Transverse colon (tissue), 4 donors: ENCODE data around the gene MPV17L.

Experiments
- EP300 ChIP-seq: sonication (generic); formaldehyde crosslinking; IDR thresholded peaks from one replicate; pipeline ENCODE4 v1.6.1; 2017; ENCODE audit warnings: antibody characterized with exemption, low read depth
- POLR2A ChIP-seq: fragments of 450-650 bp; IDR thresholded peaks from one replicate; pipeline ENCODE4 v1.6.1; 2016; ENCODE audit warnings: antibody characterized with exemption, mild to moderate bottlenecking, moderate library complexity
- POLR2AphosphoS5 ChIP-seq, 3 donors: sonication (generic); formaldehyde crosslinking; IDR thresholded peaks; one replicate each; pipeline ENCODE4 v1.6.1; 2016; ENCODE audit warnings: antibody characterized with exemption in 3 of 3
- TF ChIP-seq, protein P1 (sequence below), 5 experiments: fragments of 200-600 bp in 3 of 5; fragments of 450-650 bp in 2 of 5; sonication (generic) in 3 of 5; IDR thresholded peaks; 1 replicate in 2 of 5; 2 replicates in 3 of 5; pipeline ENCODE4 v1.5.1; 2016 to 2017; ENCODE audit warnings: antibody characterized with exemption in 5 of 5, inconsistent platforms in 3 of 5, mild to moderate bottlenecking in 2 of 5, moderate library complexity in 1 of 5

DNA sequence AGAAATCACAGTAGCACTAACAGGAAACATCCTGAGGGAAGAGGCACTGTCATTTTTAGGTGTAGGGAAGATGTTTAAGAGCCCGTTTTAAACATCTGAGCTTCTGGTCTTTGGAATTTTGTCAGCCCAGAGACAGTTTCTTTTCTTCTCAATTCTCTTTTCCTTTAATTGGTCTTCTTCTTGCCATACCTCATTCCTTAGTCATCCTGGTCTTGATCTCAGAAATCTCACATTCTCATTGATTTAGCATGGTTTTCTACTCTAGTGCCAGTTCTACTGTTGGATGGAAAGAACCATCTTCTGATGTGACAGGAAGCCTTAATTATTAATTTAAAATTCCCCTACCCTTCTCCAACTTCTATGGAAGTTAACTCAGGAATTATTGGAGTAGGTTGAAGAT lies 64.2 kb downstream of the MPV17L start:
- TF ChIP-seq, protein P1, sequence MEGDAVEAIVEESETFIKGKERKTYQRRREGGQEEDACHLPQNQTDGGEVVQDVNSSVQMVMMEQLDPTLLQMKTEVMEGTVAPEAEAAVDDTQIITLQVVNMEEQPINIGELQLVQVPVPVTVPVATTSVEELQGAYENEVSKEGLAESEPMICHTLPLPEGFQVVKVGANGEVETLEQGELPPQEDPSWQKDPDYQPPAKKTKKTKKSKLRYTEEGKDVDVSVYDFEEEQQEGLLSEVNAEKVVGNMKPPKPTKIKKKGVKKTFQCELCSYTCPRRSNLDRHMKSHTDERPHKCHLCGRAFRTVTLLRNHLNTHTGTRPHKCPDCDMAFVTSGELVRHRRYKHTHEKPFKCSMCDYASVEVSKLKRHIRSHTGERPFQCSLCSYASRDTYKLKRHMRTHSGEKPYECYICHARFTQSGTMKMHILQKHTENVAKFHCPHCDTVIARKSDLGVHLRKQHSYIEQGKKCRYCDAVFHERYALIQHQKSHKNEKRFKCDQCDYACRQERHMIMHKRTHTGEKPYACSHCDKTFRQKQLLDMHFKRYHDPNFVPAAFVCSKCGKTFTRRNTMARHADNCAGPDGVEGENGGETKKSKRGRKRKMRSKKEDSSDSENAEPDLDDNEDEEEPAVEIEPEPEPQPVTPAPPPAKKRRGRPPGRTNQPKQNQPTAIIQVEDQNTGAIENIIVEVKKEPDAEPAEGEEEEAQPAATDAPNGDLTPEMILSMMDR (IDR thresholded peaks at IDR 0.05): no peak
- TF ChIP-seq POLR2A: no peak
- TF ChIP-seq EP300: no peak
- no peak for TF ChIP-seq POLR2AphosphoS5 (IDR thresholded peaks at IDR 0.05)
